ENCODE data around the gene GFAP. TPM values are rescaled to one million over a fixed set of nuclear protein-coding genes. Genes with fewer than 3 reads are reported as not detected.

The GFAP gene
- polyA plus RNA-seq, 1 donor, result 0.38 TPM

DNA sequence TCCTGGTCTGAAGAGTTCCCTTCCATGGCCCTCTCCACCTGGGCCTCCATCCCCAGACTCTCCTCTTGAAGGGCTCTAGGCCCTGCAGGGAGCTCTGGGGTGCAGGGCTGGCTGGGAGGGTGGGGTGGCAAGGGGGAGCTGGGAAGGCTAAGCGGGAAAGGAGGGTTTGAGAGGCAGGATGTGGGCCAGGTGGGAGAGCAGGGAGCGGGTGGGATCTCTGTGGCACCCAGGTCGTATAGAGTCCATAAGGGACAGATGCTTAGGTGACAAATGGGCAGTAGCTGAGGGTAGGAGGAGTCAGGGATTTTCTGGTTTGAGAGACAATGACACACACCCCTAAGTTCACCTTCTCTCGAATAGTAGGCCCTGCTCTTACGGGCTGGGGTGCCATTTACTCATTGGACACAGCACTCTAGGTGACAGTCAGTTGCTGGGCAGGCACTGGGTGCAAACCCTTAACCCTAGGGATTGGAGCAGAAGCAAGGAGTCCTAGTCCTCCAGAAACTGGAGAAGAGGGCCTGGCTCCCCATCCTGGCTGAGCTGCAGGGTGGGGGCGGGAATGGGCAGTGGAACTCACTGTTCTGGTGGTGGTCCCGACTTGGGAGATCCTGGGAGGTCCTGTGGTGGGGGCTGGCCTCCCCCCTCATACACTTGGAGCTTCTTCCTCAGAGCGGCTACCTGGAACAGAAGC, 16.9 kb upstream of the GFAP start:
- no peak for DNase-seq (ENCODE audit: low read depth)

DNA sequence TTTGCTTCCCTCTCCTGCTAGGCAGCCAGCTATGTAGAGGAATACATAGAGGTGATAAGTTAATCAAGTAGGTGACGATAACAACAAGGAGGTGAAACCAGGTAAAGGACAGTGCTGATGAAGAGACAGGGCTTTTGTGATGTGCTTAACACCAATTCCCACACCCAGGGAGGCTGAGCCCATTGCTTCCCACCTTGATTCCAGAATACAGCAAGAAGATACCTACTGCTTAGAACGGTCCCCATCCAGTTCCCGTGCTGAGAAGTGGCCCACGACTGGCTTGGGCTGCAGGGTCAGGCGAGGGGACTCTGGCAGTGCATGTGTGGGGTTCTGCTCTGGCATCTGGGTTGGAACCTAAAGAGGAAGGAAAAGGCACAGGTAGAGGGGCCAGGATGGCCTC, 16.1 kb upstream of the GFAP start:
- no peak for DNase-seq (ENCODE audit: low read depth)

- no peak for DNase-seq (ENCODE audit: low read depth)
Measured at GRCh38 chr17:44930667-44931066, 15.4 kb upstream of the GFAP start.

- DNase-seq (ENCODE audit: low read depth), result no peak
Measured at GRCh38 chr17:44928950-44929720, 13.8 kb upstream of the GFAP start.

DNA sequence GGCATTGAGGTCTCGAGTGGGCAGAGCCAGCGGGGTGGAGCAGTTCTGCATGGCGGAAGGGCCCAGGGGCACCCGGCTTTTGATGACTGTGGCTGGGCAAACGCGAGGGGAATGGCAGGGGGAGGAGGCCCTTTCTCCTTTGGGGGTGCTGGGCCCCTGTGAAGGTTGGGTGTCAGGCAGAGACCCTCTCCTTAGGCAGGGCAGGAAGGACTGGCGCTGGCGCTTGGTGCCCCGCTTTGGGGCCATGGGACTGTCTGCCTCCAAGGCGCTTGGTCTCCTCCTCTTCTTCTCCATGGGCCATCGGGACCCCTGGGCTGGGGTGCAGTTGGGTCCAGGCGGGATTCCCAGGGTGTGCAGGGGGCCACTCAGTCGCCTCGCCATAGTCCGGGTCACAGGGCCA, 12.8 kb upstream of the GFAP start:
- DNase-seq (ENCODE audit: low read depth), result no peak

- no peak for DNase-seq (ENCODE audit: low read depth)
Measured at GRCh38 chr17:44927696-44928095, 12.4 kb upstream of the GFAP start.

GRCh38 chr17:44926821-44927525, 11.7 kb upstream of the GFAP start:
- DNase-seq (ENCODE audit: low read depth), result no peak

GRCh38 chr17:44925731-44926697, 10.7 kb upstream of the GFAP start:
- DNase-seq (ENCODE audit: low read depth), result no peak

GRCh38 chr17:44924107-44924544, 8.8 kb upstream of the GFAP start:
- no peak for DNase-seq (ENCODE audit: low read depth)

GRCh38 chr17:44922746-44923470, 7.6 kb upstream of the GFAP start:
- no peak for DNase-seq (ENCODE audit: low read depth)

DNA sequence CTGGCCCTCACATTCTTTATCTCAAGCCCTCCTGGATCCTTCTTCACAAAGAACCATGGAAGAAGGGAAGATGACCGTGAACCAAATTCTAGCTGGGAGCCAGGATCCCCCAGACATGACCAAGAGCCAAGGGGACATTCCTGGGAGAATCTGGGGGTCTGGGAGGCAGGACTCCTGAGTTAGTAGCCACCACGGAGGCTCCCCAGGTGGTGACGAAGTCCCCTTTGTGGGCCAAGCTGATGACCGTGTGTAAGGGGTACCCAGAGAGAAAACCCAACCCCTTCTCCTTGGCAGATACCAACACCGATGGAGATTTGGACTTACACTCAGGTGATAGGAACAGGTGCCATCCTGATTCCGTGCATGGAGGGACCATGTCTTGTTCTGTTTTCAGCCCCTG, 6.8 kb upstream of the GFAP start:
- DNase-seq (ENCODE audit: low read depth), result no peak

GRCh38 chr17:44921122-44921882, 6.0 kb upstream of the GFAP start:
- DNase-seq (ENCODE audit: low read depth), result no peak

GRCh38 chr17:44920565-44920940, 5.3 kb upstream of the GFAP start:
- DNase-seq (ENCODE audit: low read depth), result no peak

DNA sequence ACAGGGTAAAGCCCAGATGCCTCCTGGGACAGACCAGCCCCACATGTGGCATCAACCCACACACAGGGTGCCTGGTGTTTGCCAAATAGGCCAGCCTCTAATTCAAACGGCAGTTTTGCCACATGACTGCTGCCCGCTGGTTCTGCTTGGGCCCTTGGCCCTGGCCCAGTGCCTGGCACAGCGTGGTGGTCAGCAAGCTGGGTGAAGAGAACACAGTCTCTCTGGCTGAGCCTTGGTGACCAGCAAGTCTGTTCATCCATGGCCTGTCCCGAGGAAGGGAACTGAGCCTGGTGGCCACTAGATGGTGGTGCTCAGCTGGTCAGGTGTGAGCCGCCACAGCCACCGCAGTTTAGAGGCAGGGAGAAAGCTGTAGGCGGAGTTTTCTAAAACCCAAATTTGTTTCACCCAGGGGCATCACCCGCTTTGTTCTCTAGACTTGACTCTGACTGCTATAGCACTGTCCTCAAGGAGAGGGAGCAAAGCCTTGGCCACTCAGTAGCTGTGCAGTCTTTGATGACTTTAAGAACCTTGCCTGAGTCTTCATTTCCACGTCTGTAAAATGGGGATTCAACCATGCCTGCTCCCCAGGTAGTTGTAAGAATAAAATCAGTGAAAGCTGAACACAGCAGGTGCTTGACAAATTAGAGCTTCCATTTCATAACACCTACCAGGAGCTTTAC, 4.7 kb upstream of the GFAP start:
- peak; percentile 55 for DNase-seq (ENCODE audit: low read depth)

GRCh38 chr17:44919411-44919810, 4.1 kb upstream of the GFAP start:
- no peak for DNase-seq (ENCODE audit: low read depth)

- DNase-seq (ENCODE audit: low read depth), result no peak
Measured at GRCh38 chr17:44918006-44918405, 2.7 kb upstream of the GFAP start.

DNA sequence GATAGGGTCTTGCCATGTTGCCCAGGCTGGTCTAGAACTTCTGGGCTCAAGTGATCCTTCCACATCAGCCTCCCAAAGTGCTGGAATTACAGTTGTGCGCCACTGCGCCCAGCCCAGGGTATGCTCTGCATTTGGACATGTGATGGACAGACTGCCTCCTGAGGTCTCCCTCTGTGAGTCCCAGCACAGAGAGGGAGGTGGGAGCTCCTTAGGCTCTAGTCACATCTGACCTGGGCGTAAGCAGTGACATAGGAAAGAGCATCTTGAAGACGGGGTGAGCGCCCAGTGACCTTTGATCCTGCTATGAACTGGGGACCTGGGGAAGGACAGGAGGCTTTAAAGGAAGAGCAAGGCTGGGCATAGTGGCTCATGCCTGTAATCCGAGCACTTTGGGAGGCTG, 2.2 kb upstream of the GFAP start:
- DNase-seq (ENCODE audit: low read depth), result no peak

- DNase-seq (ENCODE audit: low read depth), result no peak
Measured at GRCh38 chr17:44916781-44917241, 1.5 kb upstream of the GFAP start.
